DOHH2 (cell line): ENCODE data around the gene THG1L.

ENCODE experiments used
- CTCF ChIP-seq: fragments of 200-600 bp; sonication (generic); IDR thresholded peaks from one replicate; pipeline ENCODE4 v1.5.1; 2014; ENCODE audit warnings: antibody characterized with exemption, mild to moderate bottlenecking, low read depth, low read length; ENCODE audit not compliant: poor library complexity, severe bottlenecking
- EZH2phosphoT487 ChIP-seq: fragments of 200-600 bp; sonication (generic); IDR thresholded peaks from 2 replicates; pipeline ENCODE4 v1.6.1; 2017; ENCODE audit warnings: borderline replicate concordance, mild to moderate bottlenecking, antibody characterized with exemption, low read length, moderate library complexity, mixed read lengths

GRCh38 chr5:157732596-157733262, 1.5 kb downstream of the THG1L start:
- no peak for TF ChIP-seq CTCF
- no peak for TF ChIP-seq EZH2phosphoT487
